GM18873 (cell line): ENCODE data around the gene ERBB4.

Source experiments
- ATAC-seq: cut with Tn5 transposase; IDR thresholded peaks from one replicate; pipeline ENCODE4 v1.9.1; 2021; ENCODE audit warnings: mild to moderate bottlenecking, moderate library complexity, moderate number of reproducible peaks; ENCODE audit not compliant: unreplicated experiment, low FRiP score

The ERBB4 gene

GRCh38 chr2:212158081-212158480 is 380.5 kb downstream of the ERBB4 start:
- no peak for ATAC-seq

- ATAC-seq = no peak
Observed at GRCh38 chr2:212157012-212157411, 381.6 kb downstream of the ERBB4 start.

DNA sequence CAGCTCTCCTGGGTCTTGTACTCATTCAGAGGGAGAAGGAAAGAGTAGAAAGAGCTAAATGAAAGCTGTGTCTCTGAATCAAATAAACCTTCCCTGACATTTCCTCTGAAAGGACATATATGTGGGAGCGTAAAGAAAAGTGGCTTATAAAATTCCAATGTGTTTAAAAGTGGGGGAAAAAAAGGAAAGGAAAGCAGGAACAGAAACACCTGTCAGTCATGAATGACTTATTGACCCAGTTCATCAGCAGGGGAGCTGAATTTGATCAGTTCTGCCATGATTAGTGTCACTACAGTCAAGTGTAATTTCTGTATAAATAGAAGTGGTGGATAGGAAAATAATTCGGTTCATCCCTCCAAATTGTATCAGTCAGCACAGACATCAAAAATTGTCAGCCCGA is 382.5 kb downstream of the ERBB4 start:
- no peak for ATAC-seq

DNA sequence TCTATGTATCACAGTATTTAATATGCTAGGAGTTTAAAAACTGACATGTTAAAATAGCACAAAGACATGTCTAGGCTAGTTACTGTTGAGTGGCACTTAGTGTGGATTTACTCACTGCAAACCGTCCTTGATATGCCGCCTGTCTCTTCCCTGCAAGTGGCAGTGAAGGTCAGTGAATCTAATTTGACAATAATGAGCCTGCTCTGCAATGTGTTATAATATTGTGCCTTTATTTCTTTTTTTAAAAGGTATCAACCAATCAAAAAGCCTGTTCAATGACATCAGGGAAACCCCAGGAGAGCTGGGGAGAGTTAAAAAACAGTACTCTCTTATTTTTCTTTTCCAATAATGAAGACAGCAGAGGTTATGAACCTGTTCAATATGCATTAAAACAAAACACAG is 384.1 kb downstream of the ERBB4 start:
- no peak for ATAC-seq

GRCh38 chr2:212153923-212154322 is 384.7 kb downstream of the ERBB4 start:
- no peak for ATAC-seq

GRCh38 chr2:212147921-212148513 is 390.6 kb downstream of the ERBB4 start:
- no peak for ATAC-seq

- ATAC-seq = no peak
Observed at GRCh38 chr2:212146416-212146815, 392.2 kb downstream of the ERBB4 start.

GRCh38 chr2:212145121-212145520 is 393.5 kb downstream of the ERBB4 start:
- ATAC-seq = no peak

DNA sequence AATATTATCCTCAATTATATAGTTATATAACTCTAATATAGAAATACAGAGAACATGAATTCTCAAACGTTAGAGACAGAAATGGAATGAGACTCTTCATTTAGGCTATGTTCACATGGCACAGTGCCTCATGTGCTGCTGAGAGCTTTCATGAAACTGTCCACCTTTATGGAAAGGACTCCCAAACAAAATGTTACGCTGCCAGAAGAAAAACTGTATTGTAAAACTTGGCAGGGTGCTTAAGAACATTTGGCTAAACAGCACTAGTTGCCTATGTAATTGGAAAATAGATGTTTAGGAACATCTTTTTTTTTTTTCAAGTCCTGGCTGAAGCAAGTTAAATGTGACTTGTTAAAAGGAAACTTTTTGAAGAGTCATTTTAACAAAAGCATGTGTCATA is 396.0 kb downstream of the ERBB4 start:
- ATAC-seq = no peak

GRCh38 chr2:212141499-212141898 is 397.1 kb downstream of the ERBB4 start:
- no peak for ATAC-seq

DNA sequence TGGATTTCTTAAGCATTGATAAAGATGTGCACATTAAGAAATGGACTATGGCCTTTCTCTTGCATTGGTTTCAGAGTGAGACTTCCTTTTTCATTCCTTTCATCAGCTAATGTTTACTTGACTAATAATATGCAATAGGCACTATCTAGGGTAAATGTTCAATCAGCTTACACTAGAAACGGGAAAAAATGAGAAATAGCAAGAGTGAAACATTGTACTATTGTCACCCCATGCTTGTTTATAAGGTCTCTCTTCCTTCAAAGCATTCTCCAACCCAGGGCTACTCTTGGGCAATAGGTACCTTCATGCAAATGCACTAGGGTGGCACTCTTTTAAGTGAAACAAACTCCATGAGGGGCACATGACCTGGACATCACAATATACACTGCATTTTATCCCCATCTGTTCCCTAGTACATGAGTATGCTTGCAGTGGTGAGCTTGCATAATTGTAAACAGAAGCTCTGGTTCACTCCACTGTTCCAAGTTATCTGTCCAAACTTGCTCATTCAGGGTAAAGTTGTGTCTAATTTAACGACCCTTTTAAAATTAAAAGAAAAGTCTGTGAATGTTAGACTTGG is 402.3 kb downstream of the ERBB4 start:
- no peak for ATAC-seq

GRCh38 chr2:212135739-212136138 is 402.9 kb downstream of the ERBB4 start:
- no peak for ATAC-seq

- ATAC-seq = no peak
Observed at GRCh38 chr2:212133337-212133736, 405.3 kb downstream of the ERBB4 start.

DNA sequence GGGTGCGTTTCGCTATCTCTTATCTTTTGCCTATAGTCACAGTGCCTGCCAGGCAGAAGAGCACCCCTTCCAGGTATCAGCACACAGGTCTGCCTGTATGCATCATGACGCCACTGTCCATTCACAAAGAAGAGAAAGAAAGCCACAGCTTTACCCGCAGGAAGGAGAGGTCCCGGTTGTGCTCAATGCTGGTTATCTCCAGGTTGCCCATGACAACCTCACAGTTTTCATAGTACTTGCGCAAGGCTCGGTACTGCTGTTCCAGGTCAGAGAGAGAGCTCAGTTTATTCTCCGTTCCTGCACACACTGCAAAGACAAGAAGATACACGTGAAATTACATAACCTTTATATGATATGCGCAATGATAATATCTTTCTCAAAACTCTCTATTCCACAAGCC is 414.0 kb downstream of the ERBB4 start:
- no peak for ATAC-seq

- ATAC-seq = no peak
Observed at GRCh38 chr2:212119591-212119990, 419.0 kb downstream of the ERBB4 start.

DNA sequence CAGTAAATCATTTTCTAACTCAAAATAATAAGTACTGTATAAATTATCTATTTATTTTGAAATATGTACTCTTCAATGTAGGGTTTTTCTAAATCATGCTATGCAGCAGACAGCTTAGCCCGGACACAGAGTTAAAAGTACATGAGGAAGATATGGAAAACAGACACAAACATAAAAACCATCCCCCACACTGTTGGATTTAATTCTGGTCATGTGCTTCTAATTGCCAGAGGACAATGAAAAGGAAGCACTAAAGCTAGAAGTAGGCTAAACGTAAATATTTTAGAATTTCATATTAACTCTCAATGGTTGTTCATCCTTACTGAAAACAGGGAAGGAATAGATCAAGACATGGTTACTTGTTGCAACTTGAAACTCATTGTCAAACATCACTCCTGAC is 420.7 kb downstream of the ERBB4 start:
- ATAC-seq = no peak

DNA sequence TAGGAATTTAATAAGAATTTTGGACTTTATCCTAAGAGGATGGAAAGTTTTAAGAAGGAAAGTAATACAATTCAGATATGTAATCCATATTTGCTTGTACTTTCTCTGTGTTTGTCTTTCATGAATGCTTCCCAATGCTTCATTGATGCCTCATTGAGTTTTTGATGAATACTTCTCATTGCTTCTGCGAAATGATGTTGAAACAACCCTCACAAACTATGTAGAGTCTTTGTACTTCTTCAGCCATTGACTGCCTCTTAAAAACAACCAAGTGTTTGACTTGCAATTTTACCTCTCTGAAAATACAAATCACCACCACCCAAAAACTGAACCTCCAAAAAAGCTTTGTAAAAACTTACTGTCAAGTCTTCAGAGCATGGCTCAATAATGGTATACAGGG is 424.1 kb downstream of the ERBB4 start:
- ATAC-seq = no peak

GRCh38 chr2:212112401-212112800 is 426.2 kb downstream of the ERBB4 start:
- no peak for ATAC-seq

DNA sequence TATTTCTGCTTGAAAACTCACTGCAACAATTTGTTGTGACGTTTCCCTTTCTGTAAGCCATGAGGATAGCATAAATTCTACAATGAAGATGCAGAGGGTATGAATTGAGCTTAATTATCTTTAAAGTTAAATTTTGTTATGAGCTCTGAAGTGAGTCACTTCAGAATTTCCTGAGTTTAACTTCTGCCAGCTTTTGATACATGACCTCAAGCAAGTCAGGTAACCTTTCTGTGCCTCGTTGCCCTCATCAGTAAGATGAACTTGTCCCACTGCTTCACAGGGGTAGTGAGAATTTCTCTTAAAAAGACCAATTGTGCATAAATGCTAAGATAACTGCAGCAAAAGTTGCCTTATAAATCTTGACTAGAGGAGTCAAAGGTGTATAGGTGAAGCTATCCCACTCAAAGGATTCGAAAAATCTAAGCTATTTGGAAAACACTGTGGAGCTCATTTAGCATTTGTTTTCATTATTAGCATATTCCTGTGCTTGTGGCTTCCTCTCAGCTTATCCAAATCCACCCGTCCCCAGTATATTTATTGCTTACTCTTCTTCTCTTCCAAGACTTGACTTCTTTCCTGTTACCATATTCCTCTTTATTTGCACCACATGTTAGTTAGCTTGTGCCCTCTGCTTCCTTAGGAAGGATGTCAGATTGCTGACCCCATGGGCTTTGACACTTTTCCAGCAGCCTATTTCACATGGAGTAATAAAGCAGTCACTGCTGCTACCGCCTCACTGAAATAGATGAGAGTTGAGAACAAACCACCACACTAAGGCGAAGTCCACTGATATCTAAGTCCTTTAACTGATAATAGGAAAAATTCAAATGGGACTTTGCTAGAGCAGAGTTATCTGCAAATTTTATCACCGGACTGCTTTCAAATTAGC is 428.6 kb downstream of the ERBB4 start:
- no peak for ATAC-seq

- ATAC-seq = no peak
Observed at GRCh38 chr2:212109217-212109616, 429.4 kb downstream of the ERBB4 start.

GRCh38 chr2:212107989-212108388 is 430.6 kb downstream of the ERBB4 start:
- no peak for ATAC-seq

DNA sequence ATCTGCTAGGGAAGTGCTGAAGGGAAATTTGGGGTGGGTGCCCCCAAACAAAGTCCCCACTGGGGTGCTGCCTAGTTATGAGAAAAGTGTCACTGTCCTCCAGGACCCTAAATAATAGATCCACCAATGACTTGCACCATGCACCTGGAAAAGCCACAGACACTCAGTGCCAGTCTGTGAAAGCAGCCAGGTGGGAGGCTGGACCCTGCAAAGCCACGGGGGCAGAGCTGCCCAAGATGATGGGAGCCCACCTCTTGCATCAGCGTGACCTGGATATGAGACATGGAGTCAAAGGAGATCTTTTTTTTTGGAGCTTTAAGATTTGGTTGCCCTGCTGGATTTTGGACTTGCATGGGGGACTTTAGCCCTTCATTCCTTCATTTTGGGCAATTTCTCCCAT is 431.6 kb downstream of the ERBB4 start:
- ATAC-seq = no peak
